ENCODE measurements around the gene ZMYND8. TPM values are rescaled to one million over a fixed set of nuclear protein-coding genes. Genes with fewer than 3 reads are reported as not detected.
"Not testable (repeated sequence)": the region's sequence is repeated elsewhere in the genome, so short reads cannot be mapped to it uniquely, and the experiment has no call there.

Gene ZMYND8
- total RNA-seq, 1 experiment from 2014 or later = 14.5 TPM

- in situ Hi-C loops (cut with HindIII; ENCODE audit: low pct_unique_long_range_greater_than_20kb, low sequenced_read_pairs) = no loop called here
- no peak for DNase-seq (ENCODE audit: low read depth)
Measured at GRCh38 chr20:47281376-47281775, 75.1 kb downstream of the ZMYND8 start.

- in situ Hi-C loops (cut with HindIII; ENCODE audit: low pct_unique_long_range_greater_than_20kb, low sequenced_read_pairs) = no loop called here
- DNase-seq (ENCODE audit: low read depth) = no peak
Measured at GRCh38 chr20:47280668-47281067, 75.8 kb downstream of the ZMYND8 start.

GRCh38 chr20:47280228-47280627 lies 76.3 kb downstream of the ZMYND8 start:
- DNase-seq (ENCODE audit: low read depth) = no peak
- in situ Hi-C loops (cut with HindIII; ENCODE audit: low pct_unique_long_range_greater_than_20kb, low sequenced_read_pairs) = no loop called here

GRCh38 chr20:47278907-47279348 lies 77.6 kb downstream of the ZMYND8 start:
- in situ Hi-C loops (cut with HindIII; ENCODE audit: low pct_unique_long_range_greater_than_20kb, low sequenced_read_pairs) = loop anchor here (10.0 kb wide), 1 partner anchor 56 kb away; no protein-coding TSS in a partner anchor
- DNase-seq (ENCODE audit: low read depth) = peak; percentile 65

GRCh38 chr20:47277535-47277872 lies 79.0 kb downstream of the ZMYND8 start:
- DNase-seq (ENCODE audit: low read depth) = not testable (repeated sequence)
- in situ Hi-C loops (cut with HindIII; ENCODE audit: low pct_unique_long_range_greater_than_20kb, low sequenced_read_pairs) = loop anchor here (10.0 kb wide), 1 partner anchor 57 kb away; no protein-coding TSS in a partner anchor

GRCh38 chr20:47276851-47277534 lies 79.5 kb downstream of the ZMYND8 start:
- in situ Hi-C loops (cut with HindIII; ENCODE audit: low pct_unique_long_range_greater_than_20kb, low sequenced_read_pairs) = loop anchor here (10.0 kb wide), 1 partner anchor 58 kb away; no protein-coding TSS in a partner anchor
- peak; percentile 47 for DNase-seq (ENCODE audit: low read depth)

GRCh38 chr20:47276251-47276650 lies 80.2 kb downstream of the ZMYND8 start:
- no peak for DNase-seq (ENCODE audit: low read depth)
- in situ Hi-C loops (cut with HindIII; ENCODE audit: low pct_unique_long_range_greater_than_20kb, low sequenced_read_pairs) = loop anchor here (10.0 kb wide), 1 partner anchor 59 kb away; no protein-coding TSS in a partner anchor

- in situ Hi-C loops (cut with HindIII; ENCODE audit: low pct_unique_long_range_greater_than_20kb, low sequenced_read_pairs) = loop anchor here (10.0 kb wide), 1 partner anchor 59 kb away; no protein-coding TSS in a partner anchor
- DNase-seq (ENCODE audit: low read depth) = no peak
Measured at GRCh38 chr20:47275548-47275947, 81.0 kb downstream of the ZMYND8 start.

GRCh38 chr20:47274401-47275108 lies 81.9 kb downstream of the ZMYND8 start:
- DNase-seq (ENCODE audit: low read depth) = peak; percentile 82
- in situ Hi-C loops (cut with HindIII; ENCODE audit: low pct_unique_long_range_greater_than_20kb, low sequenced_read_pairs) = loop anchor here (10.0 kb wide), 1 partner anchor 60 kb away; no protein-coding TSS in a partner anchor

GRCh38 chr20:47273591-47274235 lies 82.8 kb downstream of the ZMYND8 start:
- in situ Hi-C loops (cut with HindIII; ENCODE audit: low pct_unique_long_range_greater_than_20kb, low sequenced_read_pairs) = loop anchor here (10.0 kb wide), 1 partner anchor 61 kb away; no protein-coding TSS in a partner anchor
- DNase-seq (ENCODE audit: low read depth) = peak; percentile 18

GRCh38 chr20:47272893-47273590 lies 83.5 kb downstream of the ZMYND8 start:
- in situ Hi-C loops (cut with HindIII; ENCODE audit: low pct_unique_long_range_greater_than_20kb, low sequenced_read_pairs) = loop anchor here (10.0 kb wide), 1 partner anchor 62 kb away; no protein-coding TSS in a partner anchor
- peak; percentile 67 for DNase-seq (ENCODE audit: low read depth)

GRCh38 chr20:47271046-47271615 lies 85.4 kb downstream of the ZMYND8 start:
- DNase-seq (ENCODE audit: low read depth) = no peak
- in situ Hi-C loops (cut with HindIII; ENCODE audit: low pct_unique_long_range_greater_than_20kb, low sequenced_read_pairs) = loop anchor here (10.0 kb wide), 1 partner anchor 64 kb away; no protein-coding TSS in a partner anchor

GRCh38 chr20:47269309-47270165 lies 87.0 kb downstream of the ZMYND8 start:
- DNase-seq (ENCODE audit: low read depth) = no peak
- in situ Hi-C loops (cut with HindIII; ENCODE audit: low pct_unique_long_range_greater_than_20kb, low sequenced_read_pairs) = loop anchor here (10.0 kb wide), 1 partner anchor 65 kb away; no protein-coding TSS in a partner anchor

- in situ Hi-C loops (cut with HindIII; ENCODE audit: low pct_unique_long_range_greater_than_20kb, low sequenced_read_pairs) = no loop called here
- DNase-seq (ENCODE audit: low read depth) = no peak
Measured at GRCh38 chr20:47267621-47268020, 88.9 kb downstream of the ZMYND8 start.

GRCh38 chr20:47266847-47267515 lies 89.5 kb downstream of the ZMYND8 start:
- DNase-seq (ENCODE audit: low read depth) = no peak
- in situ Hi-C loops (cut with HindIII; ENCODE audit: low pct_unique_long_range_greater_than_20kb, low sequenced_read_pairs) = no loop called here

GRCh38 chr20:47265984-47266383 lies 90.5 kb downstream of the ZMYND8 start:
- no peak for DNase-seq (ENCODE audit: low read depth)
- in situ Hi-C loops (cut with HindIII; ENCODE audit: low pct_unique_long_range_greater_than_20kb, low sequenced_read_pairs) = no loop called here

Measured in Caki2 (cell line).